Activated T-cell treated with anti-CD3 and anti-CD28 coated beads for 1 hour (primary cell): Measurements from ENCODE around the gene NLGN1.

Experiments
- DNase-seq: peaks from one replicate; pipeline ENCODE4 v3.0.0-alpha.2; 2020; ENCODE audit warnings: low read depth

Gene NLGN1

DNA sequence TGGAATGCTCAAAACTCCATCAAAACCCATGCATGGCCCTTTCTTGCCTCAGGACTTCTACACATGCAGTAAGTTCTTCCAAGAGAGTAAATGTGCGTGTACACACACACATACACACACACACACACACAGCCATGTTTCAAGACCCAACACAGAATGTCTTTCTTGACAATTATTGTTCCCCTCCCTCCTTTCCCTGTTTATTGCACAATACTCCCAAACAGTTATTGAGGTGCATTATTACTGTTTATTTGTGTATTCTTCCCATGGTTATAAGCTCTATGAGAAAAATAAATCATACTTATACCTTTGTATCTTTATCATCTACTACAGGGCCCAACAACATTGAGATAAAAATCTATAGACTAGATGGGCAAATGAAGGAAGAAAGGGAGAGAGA lies 937.8 kb downstream of the NLGN1 start:
- DNase-seq = no peak

DNA sequence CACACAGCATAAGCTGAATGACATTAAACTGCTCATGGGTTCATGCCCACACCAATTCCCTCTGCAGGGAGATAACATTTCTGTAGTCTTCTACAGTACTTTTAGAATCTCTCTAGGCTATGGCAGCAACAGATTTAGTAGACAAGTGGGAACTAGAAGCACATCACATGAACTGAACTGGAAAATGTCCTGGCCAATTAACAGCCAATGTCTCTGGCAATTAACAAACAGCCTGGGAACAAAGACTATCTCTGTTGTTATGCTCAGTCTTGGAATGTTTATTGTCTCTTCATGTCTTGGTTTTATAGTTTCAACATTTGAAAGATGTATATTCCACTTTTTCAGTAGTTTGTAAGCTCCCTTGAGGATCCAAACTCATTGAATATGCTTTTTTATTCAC lies 938.4 kb downstream of the NLGN1 start:
- DNase-seq = no peak
